ENCODE results near the gene NMRAL1.

GRCh38 chr16:4475880-4476788, 1.7 kb upstream of the NMRAL1 start, which contains the start of gene HMOX2:
- TF ChIP-seq CTCF (IDR thresholded peaks at IDR 0.05 in 8 of 11, conservative IDR thresholded peaks at IDR 0.05 in 3 of 11) (peak in 9 of 11 experiments; percentile 12 to 71 (median 51)), POLR2A (IDR thresholded peaks at IDR 0.05) (peak in 2 of 3 donors; percentile 84 to 90)

Data from spleen (tissue), 7 donors.